HG03432 (cell line): ENCODE data around the gene RELL2.
"Not testable (repeated sequence)": the region's sequence is repeated elsewhere in the genome, so short reads cannot be mapped to it uniquely, and the experiment has no call there.

ENCODE experiments used
- ATAC-seq: cut with Tn5 transposase; IDR thresholded peaks from one replicate; pipeline ENCODE4 v1.9.1; 2021; ENCODE audit warnings: mild to moderate bottlenecking, moderate library complexity; ENCODE audit not compliant: unreplicated experiment

The RELL2 gene

GRCh38 chr5:141636413-141637122 is at the start of gene RELL2, which contains the start of gene HDAC3:
Gene RELL2 (plus strand): TSS chr5:141636997. CDS start chr5:141638226, 1,229 bp downstream.
Gene HDAC3 (minus strand): TSS chr5:141636849. CDS start chr5:141636790, 59 bp downstream.
- peak; percentile 78 for ATAC-seq

GRCh38 chr5:141590127-141590526 is 46.7 kb upstream of the RELL2 start:
- ATAC-seq: no peak

GRCh38 chr5:141596867-141597266 is 39.9 kb upstream of the RELL2 start:
- ATAC-seq: no peak

- no peak for ATAC-seq
Measured at GRCh38 chr5:141597394-141597793, 39.4 kb upstream of the RELL2 start.

DNA sequence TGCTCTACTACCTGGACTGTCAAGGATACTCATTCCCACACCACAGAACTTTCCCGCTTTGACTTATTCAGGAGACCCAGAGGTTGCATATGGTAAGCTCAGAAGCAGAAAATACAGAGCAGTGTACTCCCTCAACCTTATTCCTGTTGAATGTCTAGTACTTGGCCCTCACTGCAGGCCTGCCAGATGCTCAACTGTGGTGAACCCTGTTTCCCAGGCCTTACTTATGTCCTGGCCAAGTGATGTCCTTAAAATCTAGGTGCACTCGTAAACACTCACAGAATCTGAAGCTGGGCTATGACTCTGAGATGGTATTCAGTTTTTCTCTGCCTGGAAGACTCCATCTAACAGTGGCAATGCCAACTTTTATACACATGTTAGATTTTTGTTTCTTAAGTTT is 39.0 kb upstream of the RELL2 start:
- ATAC-seq: no peak

- ATAC-seq: peak; percentile 43
Measured at GRCh38 chr5:141598391-141599345, 38.1 kb upstream of the RELL2 start.

DNA sequence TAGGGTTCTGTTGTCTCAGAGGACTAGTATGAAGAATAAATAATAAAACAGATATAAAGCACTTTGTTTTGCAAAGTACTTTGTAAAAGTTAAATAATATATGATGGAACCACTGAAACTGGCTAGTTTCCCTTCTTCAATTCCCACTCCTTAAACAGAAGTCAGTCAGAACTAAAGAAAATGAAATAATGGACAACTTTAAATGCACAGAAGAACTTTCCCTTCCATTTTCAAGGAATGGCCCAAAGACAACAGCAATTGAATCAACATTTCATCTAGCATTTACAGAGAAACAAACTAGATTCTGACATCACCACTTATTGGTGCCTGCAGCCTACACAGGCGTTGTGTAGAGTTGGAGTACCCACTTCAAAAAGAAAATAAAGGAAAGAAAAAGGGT is 34.2 kb upstream of the RELL2 start:
- ATAC-seq: no peak

GRCh38 chr5:141603923-141604717 is 32.7 kb upstream of the RELL2 start:
- ATAC-seq: no peak

- peak; percentile 96 for ATAC-seq
Measured at GRCh38 chr5:141605523-141606277, 31.1 kb upstream of the RELL2 start.

GRCh38 chr5:141608046-141608445 is 28.8 kb upstream of the RELL2 start:
- ATAC-seq: no peak

DNA sequence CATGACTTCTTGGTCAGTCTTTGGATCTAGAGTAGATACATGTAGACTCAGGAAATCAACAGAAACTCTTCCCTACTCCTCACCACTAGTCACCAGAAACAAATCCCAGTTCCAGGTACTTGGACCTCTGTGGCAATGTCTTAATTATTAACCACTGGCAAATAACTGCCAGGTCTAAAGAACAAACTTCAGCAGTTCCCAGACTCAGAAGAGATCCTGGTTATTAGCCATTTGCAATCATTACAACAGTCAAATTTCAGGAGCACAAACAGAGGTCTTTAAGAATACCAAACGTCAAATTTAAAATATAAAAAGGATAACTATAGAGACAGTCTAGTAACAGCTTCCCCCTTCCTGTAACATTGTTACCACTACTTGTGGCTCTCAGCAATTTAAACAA is 28.2 kb upstream of the RELL2 start:
- ATAC-seq: no peak

DNA sequence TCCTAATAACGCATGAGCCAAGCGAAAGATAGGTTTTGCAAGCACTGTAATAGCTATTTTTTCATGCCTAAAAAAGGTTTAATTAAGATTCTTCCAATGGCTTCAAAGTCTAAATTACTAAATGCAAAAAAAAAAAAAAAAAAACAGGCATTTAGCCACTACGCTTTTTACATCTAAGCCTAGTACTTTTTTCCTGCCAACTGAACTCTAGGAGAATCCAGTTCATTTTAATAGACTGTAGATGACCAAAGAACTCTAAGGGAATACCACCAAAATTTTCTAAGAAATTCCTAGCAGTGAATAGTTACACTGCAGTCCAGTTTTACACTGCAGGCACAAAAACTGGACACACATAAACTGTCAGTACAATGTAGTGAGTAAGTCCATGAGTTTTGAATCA is 27.8 kb upstream of the RELL2 start:
- no peak for ATAC-seq

DNA sequence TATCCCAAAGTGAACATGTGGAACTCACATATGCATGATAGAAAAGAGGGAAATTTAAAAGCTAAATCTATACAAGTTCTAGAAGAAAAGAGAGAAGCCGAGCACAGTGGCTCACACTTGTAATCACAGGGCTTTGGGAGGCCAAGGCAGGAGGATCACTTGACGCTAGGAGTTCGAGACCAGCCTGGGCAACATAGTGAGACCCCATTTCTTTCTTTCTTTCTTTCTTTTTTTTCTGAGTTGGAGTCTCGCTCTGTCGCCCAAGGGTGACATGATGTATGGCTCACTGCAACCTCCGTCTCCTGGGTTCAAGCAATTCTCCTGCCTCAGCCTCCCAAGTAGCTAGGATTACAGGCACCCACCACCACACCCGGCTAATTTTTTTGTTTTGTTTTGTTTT is 26.9 kb upstream of the RELL2 start:
- ATAC-seq: not testable (repeated sequence)

- ATAC-seq: no peak
Measured at GRCh38 chr5:141611289-141611688, 25.5 kb upstream of the RELL2 start.

DNA sequence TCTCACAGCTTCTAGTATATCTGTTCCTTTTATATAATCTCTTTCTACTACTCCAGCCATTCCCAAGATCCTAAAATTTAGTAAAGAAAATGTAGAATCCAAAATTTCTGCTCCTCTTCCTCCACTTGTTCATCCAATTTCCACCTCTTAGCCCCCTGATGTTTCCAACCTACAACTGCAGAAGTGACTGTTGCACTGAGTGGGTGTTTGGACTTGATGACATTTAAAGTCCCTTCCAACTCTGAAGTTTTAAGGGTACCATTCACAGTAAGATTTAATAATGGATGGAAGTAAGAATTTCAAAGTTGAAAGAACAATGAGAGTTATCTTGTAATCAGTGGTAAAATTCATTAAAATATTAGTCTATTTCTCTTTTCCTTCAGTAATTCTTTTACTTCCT is 23.5 kb upstream of the RELL2 start:
- no peak for ATAC-seq

GRCh38 chr5:141615991-141616720 is 20.6 kb upstream of the RELL2 start:
- no peak for ATAC-seq

DNA sequence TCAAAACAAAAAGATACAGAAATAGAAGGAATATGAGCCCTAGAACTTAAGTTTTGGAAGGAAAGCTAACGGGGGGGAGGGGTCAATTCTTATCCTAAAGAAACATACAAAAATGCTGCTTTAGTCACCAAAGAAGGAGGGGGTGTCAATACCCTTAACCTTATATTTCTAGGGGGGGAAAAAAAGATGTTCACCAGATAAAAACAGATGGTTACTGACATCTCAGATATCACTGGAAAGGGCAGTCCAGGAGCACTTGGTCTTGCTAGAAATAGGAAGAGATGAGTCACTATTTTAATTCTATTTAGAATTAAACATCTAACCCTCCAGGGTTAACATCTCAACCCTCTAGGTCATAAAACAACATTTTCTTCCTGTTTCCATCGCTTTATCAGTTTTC is 19.7 kb upstream of the RELL2 start:
- no peak for ATAC-seq

GRCh38 chr5:141617682-141618029 is 19.1 kb upstream of the RELL2 start:
- ATAC-seq: no peak

DNA sequence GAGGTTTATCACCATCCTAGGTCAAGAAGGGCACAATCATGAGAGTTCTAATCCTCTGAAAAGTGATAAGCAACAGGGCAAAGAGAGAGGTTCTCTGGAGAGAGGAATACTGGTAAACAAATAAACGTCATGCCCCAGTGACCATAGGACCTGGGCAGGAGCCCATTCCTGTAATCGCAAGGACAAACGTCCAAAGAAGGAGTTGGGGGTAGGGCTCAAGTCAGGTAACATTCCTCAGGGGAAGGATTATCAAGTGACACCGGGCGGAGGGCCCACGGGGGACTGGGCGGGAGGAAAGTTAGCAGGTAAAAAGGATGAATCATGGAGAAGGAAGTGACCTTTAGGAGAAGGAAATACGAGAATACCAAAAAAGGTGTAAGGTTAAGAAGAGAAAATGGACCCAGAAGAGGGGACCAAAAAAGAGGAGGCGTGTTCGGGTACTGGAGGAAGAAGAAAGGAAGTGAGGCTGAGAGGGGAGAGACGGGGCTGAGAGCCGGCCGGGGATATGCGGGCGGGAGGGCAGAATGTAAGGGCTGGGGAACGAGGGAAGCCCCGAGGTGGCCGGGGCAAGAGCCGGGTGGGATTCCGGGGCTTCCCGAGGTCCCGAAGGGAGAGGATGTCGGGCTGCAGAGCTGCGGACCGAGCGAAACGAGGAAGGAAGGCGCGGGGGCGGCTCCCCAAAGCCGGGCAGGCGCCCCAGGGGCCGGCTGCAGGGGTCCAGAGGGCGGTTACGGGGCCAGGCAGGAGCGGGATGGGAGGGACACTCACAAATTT is 18.6 kb upstream of the RELL2 start:
- peak; percentile 33 for ATAC-seq
